HG03159 (cell line): ENCODE results near the gene RACGAP1.
"Not testable (repeated sequence)": the region's sequence is repeated elsewhere in the genome, so short reads cannot be mapped to it uniquely, and the experiment has no call there.

Experiments used
- ATAC-seq: cut with Tn5 transposase; IDR thresholded peaks from one replicate; pipeline ENCODE4 v1.9.1; 2021; ENCODE audit warnings: mild to moderate bottlenecking, moderate library complexity; ENCODE audit not compliant: unreplicated experiment

The RACGAP1 gene

DNA sequence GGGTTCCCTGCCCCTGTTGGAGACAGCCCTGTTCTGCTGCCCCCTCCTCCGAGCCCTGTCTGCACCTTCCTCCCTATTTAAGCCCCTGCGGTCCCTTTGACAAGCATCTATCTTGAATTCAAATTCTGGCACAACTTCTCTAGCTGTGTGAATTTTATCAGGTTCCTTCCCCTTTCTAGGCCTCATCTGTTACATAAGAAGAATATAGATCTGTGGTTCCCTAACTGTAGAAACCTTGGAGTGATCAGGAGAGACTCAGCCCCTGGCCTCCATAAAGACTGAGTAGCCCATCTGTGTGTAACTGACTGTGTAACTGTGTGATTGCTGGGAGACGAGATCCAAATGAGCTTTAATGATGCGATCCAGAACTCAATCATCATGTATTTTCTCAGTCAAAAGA lies 13.0 kb upstream of the RACGAP1 start:
- no peak for ATAC-seq

GRCh38 chr12:50032854-50033581 lies 7.7 kb upstream of the RACGAP1 start:
- no peak for ATAC-seq

DNA sequence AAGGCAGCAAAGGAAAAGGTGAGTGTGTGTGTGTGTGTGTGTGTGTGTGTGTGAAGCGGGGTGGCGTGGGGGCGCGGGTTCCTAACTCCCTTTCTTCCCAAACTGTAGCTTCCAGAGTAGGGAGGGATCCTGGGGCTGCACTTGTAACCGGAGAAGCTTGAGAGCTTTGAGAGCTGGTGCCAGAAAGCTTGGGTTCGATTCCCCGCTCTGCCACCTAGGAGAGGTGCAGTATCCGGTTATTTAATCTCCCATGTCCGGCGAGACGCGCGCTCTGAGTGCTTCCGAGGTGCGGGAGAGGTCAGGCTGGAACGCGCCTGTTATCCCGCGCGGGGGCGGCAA lies 7.2 kb upstream of the RACGAP1 start:
- ATAC-seq = no peak

DNA sequence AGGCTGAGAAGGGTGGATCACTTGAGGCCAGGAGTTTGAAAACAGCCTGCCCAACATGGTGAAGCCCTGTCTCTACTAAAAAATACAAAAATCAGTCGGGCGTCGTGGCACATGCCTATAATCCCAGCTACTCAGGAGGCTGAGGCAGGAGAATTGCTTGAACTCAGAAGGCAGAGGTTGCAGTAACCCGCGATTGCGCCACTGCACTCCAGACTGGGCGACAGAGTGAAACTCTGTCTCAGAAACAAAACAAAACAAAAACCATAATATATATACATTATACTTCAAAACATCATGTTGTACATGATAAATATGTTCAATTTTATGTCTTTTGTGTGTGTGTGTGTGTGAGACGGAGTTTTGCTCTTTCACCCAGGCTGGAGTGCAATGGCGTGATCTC lies 5.2 kb upstream of the RACGAP1 start:
- not testable (repeated sequence) for ATAC-seq

DNA sequence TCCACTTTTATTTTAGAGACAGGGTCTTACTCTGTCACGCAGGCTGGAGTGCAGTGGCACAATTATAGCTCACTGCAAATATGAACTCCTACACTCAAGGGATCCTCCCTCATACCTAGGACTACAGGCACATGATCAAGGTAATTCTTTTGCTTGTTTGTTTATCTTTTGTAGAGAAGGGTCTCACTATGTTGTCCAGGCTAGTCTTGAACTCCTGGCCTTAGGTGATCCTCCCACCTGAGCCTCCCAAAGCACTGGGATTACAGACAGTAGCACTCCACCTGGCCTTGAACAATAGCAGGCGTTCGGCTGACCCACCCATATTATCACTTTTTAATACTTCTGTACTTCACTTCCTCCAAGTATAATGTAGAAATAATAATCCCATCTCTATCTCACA lies 1.4 kb upstream of the RACGAP1 start:
- ATAC-seq = no peak

GRCh38 chr12:50024805-50025186 lies 498 bp downstream of the RACGAP1 start:
- ATAC-seq = peak; percentile 4

GRCh38 chr12:50024227-50024626 lies 1.1 kb downstream of the RACGAP1 start:
- no peak for ATAC-seq

DNA sequence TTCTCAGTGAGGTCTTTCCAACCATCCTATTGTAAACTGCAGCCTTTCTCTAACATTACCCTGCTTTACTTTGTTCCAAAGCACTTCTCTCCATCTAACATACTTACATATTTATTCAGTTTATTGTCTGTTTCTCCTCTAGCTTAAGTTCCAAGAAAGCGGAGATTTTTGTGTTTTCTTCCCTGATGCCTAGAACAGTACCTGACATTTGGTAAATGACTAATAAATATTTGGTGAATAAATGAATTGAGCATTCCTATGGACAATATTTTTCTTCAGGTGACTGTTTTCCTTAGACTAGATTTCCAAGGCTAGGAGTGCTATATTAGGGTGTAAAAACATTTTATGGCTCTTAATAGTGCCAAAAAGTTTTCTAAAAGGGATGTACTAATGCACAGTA lies 2.4 kb downstream of the RACGAP1 start:
- ATAC-seq = no peak

DNA sequence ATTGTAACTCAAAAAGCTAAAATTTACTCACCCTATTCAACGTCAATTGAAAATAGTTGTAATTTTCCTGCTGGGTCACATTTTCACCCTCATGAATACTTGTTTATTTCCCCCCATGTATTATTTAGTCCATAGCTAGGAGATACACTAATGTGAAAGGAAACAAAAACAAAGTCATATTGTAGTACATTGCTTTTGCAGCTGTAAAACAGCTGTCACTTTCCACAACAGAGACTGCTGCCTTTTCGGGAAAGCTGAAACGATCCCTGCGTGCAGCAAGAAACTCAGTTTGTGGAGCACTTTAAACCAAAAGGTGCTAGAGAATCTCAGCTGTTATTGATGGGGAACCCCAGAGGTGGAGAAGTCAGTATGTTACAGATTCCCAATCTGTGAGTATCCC lies 4.3 kb downstream of the RACGAP1 start:
- ATAC-seq = no peak

DNA sequence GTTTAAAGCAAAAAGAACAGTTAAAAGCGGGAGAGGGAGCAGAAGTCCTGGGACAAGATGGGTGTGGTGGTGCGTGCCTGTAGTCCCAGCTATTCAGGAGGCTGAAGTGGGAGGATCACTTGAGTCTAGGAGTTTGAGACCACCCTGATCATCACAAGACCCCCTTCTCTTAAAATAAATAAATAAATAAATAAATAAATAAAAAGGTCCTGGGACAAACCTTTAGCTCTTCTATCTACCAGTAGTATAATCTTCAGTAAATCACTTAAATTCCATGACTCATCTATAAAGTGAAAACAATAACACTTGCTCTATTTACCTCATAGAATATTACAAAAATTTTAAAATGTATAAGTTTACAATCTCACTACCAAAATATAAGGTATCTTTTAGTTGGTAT lies 5.8 kb downstream of the RACGAP1 start:
- no peak for ATAC-seq

- no peak for ATAC-seq
Observed at GRCh38 chr12:50018968-50019367, 6.3 kb downstream of the RACGAP1 start.

DNA sequence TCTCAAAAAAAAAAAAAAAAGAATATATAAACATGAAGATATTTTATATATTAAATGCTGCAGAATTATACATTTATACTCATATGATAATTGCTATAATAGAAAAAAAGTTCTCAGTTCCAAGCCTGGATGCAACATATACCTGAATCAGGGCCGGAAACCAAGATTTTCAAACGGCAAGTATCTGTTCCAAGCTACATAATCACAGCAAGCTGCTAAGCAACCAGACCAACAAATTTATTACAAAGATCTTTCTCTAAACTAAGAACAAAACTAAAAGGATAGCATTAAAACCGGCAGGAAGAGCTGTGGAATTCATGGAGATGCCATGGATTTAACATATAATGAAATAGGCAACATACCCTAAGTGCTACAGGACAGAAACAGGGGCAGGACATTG lies 7.1 kb downstream of the RACGAP1 start:
- no peak for ATAC-seq

DNA sequence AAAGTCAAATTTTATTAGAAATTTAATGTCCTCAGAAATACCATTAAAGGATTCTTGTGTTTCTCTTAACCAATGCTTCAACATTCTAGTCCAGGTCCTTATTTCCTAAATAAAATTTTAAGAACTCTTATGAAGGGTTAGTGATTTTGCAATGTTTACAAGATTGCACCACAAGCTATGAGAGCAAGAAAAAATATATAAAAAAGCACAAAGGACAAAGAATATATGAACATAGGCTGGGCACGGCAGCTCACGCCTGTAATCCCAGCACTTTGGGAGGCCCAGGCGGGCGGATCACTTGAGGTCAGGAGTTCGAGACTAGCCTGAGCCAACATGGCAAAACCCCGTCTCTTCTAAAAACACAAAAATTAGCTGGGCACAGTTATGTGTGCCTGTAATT lies 7.7 kb downstream of the RACGAP1 start:
- ATAC-seq = no peak

- ATAC-seq = no peak
Observed at GRCh38 chr12:50016501-50017475, 8.5 kb downstream of the RACGAP1 start.

DNA sequence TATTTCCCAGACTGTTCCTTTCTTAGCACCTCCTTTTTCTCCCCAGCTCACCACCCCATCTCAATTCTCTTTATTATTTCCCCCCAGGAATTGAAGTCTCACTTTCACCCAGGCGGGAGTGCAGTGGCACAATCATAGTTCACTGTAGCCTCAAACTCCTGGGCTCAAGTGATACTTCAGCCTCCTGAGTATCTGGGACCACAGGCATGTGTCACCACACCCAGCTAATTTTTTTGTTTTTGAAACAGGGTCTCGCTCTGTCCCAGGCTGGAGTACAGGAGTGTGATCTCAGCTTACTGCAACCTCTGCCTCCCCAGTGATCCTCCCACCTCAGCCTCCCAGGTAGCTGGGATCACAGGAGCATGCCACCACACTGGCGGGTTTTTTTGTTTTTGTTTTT lies 11.0 kb downstream of the RACGAP1 start:
- ATAC-seq = no peak

DNA sequence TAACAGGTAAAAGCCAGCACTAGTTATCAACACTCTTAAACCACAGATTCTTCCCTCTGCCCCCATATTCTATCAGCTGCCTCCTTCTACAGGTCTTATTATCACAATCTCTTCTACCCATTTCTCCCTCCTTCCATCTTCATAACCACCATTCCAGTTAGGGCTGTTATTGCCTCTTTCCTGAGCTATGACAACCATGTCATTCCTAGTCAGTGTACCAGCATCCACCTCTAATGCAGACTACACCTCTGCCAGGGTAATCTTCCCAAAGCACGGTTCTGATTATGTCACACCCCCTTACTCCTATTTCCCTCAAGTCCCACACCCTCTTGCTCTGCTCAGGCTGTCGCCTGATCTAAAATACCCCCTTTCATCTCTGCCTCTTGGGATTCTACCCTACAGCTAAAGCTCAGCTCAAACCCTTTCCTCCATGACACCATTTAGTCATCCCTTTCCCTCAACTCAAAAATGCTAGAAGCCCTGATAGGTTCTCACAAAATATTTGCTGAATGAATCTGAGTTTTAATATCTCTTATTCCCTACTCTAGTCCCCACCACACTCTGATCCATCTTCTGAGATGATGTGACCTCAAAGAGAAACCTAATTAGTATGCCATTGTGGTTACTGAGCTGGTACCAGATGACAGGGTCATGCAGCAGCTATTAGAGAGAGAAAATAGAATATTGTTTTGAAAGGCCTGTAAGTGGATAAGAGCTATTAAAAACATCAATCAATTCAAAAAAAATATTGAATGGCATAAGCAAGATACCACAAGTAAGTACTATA lies 11.7 kb downstream of the RACGAP1 start:
- ATAC-seq = no peak

GRCh38 chr12:50006754-50007442 lies 18.4 kb downstream of the RACGAP1 start:
- no peak for ATAC-seq

- no peak for ATAC-seq
Observed at GRCh38 chr12:50006280-50006679, 19.0 kb downstream of the RACGAP1 start.

DNA sequence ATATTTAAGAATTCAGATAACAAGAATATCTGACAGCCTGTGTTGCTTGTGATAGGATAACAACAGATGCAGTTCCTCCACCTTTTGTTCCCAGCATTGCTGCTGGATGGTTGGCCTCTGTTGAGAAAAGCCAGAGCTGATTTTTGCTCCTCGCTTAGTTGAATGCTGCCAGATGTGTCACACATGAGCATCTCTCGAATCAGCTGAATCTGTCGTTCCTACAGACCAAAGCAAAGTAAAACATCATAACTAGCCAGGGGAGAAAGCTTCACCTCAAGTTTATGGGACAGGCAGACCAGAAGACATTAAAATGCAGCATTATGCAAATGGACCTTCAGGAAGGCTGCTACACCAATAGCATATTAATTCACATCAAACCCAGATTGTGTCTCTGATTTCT lies 20.1 kb downstream of the RACGAP1 start:
- no peak for ATAC-seq

DNA sequence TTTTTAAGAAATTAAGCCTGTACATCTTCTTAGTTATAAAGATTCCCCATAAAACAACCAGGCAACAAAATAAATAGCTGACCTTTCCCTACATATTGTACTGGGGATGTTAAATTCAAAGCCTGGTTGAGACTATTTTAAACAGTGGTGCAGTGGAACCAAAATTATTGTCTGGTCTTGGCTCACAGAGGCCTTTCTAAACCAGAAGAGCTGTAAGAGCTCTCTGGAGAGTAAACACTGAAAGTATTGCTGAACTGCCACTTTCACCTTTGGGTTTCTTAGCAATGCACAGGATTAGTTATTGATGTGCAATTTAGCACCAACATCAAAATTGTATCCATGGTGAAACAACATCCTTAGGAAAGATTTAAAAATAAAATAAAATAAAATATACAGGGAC lies 20.6 kb downstream of the RACGAP1 start:
- no peak for ATAC-seq

DNA sequence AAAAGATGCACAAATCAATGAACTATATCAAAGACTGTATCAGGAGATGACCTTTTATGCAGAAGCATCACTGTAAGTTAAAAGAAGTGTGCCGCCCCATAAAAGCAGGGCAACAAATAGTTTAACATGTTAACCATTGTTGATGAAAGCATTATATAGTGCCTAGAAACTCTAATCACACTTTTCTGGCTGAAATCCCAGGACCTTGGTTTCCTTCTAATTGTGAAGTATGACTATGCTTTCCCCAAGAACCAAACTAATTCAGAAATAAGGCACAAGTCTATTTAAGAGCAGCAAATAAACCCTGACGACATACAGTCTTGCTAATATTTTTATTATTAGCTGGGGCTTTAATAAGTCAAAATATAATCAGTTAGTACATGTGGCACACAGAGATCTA lies 21.7 kb downstream of the RACGAP1 start:
- no peak for ATAC-seq
